Measurements from ENCODE around the gene NCAPD2.

The NCAPD2 gene, protein sequence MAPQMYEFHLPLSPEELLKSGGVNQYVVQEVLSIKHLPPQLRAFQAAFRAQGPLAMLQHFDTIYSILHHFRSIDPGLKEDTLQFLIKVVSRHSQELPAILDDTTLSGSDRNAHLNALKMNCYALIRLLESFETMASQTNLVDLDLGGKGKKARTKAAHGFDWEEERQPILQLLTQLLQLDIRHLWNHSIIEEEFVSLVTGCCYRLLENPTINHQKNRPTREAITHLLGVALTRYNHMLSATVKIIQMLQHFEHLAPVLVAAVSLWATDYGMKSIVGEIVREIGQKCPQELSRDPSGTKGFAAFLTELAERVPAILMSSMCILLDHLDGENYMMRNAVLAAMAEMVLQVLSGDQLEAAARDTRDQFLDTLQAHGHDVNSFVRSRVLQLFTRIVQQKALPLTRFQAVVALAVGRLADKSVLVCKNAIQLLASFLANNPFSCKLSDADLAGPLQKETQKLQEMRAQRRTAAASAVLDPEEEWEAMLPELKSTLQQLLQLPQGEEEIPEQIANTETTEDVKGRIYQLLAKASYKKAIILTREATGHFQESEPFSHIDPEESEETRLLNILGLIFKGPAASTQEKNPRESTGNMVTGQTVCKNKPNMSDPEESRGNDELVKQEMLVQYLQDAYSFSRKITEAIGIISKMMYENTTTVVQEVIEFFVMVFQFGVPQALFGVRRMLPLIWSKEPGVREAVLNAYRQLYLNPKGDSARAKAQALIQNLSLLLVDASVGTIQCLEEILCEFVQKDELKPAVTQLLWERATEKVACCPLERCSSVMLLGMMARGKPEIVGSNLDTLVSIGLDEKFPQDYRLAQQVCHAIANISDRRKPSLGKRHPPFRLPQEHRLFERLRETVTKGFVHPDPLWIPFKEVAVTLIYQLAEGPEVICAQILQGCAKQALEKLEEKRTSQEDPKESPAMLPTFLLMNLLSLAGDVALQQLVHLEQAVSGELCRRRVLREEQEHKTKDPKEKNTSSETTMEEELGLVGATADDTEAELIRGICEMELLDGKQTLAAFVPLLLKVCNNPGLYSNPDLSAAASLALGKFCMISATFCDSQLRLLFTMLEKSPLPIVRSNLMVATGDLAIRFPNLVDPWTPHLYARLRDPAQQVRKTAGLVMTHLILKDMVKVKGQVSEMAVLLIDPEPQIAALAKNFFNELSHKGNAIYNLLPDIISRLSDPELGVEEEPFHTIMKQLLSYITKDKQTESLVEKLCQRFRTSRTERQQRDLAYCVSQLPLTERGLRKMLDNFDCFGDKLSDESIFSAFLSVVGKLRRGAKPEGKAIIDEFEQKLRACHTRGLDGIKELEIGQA (N-terminal part only)

DNA sequence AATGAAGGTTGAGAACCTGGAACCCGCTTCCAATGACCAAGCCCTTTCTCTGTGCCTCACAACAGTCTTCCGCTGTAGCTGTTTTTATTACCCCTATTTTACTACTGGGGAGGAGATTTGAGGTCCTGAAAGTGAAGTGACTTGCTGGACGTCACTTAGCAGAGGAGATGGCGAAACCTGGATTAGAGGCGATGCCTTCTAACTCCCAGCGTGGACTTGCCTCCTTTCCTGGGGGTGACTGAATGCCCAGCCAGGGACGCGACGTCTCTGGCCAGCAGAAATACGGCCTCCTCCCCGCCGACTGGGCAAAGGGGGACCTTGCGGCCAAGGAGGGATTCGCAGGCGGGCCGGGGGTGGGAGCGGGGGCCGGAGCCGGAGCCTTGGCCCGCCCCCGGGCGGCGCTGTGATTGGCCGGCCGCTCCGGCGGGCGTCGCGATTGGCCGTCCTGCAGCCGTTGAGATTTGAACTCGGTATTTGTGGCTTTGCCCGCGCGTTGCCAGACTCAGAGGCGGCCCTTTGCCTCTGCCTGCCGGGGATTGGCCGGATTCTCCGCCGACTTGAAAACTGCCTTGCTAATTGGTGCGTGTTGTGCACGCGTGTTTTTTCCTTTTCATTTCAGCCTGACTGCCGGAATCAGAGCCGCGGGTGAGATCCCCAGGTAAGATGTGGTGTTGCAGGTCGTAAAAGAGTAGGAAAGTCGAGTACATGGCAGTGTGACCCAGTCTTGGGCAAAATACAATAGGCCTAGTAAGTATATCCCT, at the start of gene NCAPD2:
Gene NCAPD2 (plus strand): TSS at position 606 of the 761 bp plus-strand sequence. CDS start 997 bp downstream, outside the sequence.
- DNase-seq, result peak; percentile 96 to 99 (median 97)

DNA sequence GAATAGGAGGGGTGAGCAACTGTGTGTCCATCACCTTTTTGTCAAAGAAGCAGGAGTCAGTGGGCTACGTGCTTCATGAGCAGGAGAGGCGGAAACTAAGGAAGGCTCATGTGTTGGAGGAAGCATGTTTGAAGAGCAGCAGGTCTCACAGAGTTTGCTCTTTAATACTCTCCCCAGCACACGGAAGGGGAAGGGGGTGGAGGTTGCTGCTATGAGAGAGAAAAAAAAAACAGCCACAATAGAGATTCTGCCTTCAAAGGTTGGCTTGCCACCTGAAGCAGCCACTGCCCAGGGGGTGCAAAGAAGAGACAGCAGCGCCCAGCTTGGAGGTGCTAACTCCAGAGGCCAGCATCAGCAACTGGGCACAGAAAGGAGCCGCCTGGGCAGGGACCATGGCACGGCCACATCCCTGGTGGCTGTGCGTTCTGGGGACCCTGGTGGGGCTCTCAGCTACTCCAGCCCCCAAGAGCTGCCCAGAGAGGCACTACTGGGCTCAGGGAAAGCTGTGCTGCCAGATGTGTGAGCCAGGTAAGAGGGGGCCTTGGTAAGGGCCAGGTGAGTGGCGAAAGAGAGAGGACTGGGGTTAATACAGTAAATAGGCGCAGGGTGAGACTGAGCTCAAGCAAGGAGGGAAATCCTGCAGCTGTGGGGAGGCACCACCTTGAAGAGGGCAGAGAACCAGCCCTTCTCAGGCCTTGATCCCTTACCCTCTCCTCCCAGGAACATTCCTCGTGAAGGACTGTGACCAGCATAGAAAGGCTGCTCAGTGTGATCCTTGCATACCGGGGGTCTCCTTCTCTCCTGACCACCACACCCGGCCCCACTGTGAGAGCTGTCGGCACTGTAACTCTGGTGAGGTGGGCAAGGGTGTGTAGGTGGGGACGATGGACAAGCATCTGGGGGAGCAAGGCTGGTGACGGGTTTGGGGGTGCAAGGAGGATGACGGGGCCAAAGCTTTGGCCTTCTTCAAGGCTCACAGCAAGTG, 48.9 kb upstream of the NCAPD2 start, which contains the start of gene CD27:
Gene CD27 (plus strand): TSS at position 252 of the 985 bp plus-strand sequence. CDS start 141 bp downstream, at position 393.
- no peak for DNase-seq

DNA sequence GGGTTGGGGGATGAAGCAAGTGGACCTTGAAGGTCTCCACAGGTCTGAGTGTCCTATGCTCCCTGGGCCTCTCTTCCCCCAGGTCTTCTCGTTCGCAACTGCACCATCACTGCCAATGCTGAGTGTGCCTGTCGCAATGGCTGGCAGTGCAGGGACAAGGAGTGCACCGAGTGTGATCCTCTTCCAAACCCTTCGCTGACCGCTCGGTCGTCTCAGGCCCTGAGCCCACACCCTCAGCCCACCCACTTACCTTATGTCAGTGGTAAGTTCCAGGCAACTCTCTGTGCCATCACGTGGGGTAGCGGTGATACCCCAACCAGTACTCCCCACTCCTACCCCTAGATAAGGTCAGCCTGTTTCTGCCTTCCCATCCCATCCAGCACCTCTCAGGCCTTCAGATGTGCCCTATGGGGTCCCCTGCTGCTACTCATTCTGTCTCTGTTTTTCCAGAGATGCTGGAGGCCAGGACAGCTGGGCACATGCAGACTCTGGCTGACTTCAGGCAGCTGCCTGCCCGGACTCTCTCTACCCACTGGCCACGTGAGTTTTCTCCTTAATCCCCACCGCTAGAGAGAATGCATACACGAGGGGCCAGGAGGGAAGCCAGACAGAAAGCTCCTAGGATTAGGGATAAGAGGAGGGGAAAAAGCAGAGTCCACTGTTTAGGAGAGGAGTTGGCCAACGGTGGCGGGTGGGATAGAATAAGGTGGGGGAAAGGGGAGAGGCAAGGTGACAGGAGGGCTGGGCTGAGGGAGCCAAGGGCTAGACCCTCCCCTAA, 43.6 kb upstream of the NCAPD2 start:
- DNase-seq, result peak in 1 of 3 experiments; percentile 46

DNA sequence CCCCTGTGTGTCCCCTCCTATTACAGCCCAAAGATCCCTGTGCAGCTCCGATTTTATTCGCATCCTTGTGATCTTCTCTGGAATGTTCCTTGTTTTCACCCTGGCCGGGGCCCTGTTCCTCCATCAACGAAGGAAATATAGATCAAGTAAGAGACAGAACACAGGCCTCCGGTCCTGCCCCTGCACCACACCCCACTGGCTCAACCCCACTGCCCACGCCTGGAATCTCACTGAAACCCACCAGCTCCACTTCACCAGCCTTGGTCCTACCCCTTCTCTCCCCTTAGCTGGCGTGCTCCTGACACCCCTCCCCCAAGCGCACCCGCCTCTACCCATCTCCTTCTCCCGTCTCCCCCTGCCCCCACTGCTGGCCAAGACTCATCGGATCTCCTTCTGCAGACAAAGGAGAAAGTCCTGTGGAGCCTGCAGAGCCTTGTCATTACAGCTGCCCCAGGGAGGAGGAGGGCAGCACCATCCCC, 43.0 kb upstream of the NCAPD2 start:
- no peak for DNase-seq

DNA sequence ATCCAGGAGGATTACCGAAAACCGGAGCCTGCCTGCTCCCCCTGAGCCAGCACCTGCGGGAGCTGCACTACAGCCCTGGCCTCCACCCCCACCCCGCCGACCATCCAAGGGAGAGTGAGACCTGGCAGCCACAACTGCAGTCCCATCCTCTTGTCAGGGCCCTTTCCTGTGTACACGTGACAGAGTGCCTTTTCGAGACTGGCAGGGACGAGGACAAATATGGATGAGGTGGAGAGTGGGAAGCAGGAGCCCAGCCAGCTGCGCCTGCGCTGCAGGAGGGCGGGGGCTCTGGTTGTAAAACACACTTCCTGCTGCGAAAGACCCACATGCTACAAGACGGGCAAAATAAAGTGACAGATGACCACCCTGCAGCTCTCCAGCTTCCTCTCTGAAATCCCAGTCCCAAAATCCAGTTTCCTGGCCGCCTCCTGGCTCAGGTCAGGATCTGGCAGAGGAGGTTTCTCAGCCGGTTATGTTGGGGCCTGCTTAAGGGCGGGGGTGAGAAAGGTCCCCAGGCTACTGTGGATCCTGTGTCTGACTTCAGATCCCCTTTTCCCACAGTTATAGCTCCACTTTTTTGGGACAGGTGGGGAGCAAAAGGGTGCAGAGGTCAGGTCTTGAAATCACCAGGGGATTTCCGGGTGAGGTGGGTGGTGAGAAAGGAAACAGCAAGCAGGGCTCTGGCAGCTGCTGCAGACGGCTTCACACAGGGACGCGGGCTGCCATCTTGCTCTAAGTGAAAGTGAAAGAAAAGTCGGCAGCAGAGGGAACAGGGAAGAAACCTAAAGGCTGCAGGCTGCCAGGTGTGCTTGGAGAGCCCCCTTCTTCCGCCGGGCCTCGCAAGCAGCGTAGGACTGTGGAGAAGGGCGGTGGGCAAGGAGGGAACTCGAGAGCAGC, 42.3 kb upstream of the NCAPD2 start, which contains the start of gene TAPBPL:
Gene TAPBPL (plus strand): TSS at position 695 of the 897 bp plus-strand sequence. CDS start 207 bp downstream, outside the sequence.
- peak; percentile 90 to 98 (median 93) for DNase-seq

DNA sequence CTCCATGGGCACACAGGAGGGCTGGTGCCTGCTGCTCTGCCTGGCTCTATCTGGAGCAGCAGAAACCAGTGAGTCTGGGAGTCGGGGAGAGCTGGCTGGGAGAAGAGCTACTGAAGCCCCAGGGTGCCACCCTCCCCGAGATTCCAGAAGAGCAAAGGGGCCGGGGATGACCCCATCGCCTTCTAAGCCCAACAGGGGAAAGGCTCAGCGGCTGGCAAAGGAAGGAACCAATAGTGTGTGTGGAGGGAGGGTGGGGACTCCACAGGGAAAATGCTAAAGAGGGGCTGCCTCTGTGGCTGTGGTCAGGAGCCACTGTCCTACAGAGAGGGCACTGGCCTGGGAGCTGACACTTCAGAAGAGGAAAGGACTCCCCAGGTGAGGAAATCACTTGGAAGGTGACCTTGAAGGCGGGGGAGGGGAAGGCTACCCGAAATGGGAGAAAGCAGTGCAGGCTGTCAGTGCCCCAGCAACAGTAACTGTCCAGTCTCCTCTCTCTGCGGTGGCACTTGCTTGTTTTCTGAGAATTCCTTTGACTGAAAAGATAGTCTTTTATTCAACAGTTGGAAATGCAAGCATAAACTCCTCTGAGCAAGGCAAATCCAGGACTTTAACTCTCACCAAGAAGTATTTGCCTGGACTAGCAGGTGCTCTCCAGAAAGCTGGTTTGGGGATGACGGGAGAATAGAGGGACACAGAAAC, 41.5 kb upstream of the NCAPD2 start:
- DNase-seq, result peak in 2 of 3 experiments; percentile 23 to 44

DNA sequence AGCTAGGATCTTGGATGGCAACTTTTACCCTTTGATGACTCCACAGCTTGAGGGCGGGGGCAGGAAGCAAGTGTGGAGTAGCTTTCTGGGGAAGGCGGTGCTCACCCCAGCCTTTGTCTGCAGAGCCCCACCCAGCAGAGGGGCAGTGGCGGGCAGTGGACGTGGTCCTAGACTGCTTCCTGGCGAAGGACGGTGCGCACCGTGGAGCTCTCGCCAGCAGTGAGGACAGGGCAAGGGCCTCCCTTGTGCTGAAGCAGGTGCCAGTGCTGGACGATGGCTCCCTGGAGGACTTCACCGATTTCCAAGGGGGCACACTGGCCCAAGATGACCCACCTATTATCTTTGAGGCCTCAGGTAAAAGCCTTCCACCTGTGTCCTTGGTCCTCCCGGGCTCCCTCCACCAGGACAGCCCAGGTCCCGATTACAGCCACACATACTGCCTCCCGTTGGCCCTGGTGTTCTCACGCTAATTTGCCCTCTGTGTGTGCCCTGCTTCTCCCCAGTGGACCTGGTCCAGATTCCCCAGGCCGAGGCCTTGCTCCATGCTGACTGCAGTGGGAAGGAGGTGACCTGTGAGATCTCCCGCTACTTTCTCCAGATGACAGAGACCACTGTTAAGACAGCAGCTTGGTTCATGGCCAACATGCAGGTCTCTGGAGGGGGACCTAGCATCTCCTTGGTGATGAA, 40.8 kb upstream of the NCAPD2 start:
- peak in 2 of 3 experiments; percentile 15 to 58 for DNase-seq

DNA sequence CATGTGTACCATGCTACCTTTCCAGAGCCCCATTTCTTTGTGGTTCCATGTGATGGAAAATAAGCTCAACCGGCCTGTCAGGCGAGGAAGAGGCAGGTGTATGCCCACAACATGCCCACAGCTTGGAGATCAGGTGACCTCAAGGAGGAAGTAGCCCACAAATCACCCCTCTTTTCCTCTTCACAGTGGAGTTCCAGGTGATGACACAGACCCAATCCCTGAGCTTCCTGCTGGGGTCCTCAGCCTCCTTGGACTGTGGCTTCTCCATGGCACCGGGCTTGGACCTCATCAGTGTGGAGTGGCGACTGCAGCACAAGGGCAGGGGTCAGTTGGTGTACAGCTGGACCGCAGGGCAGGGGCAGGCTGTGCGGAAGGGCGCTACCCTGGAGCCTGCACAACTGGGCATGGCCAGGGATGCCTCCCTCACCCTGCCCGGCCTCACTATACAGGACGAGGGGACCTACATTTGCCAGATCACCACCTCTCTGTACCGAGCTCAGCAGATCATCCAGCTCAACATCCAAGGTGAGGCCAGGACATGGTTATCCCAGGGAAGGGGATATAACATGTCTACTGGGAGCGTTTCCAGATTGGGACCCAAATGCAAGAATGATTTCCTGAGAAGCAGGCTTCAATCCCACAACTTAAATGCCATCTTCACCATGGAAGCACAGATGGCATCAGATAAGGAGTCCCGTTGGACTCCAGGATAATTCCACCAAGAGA, 36.5 kb upstream of the NCAPD2 start:
- no peak for DNase-seq

DNA sequence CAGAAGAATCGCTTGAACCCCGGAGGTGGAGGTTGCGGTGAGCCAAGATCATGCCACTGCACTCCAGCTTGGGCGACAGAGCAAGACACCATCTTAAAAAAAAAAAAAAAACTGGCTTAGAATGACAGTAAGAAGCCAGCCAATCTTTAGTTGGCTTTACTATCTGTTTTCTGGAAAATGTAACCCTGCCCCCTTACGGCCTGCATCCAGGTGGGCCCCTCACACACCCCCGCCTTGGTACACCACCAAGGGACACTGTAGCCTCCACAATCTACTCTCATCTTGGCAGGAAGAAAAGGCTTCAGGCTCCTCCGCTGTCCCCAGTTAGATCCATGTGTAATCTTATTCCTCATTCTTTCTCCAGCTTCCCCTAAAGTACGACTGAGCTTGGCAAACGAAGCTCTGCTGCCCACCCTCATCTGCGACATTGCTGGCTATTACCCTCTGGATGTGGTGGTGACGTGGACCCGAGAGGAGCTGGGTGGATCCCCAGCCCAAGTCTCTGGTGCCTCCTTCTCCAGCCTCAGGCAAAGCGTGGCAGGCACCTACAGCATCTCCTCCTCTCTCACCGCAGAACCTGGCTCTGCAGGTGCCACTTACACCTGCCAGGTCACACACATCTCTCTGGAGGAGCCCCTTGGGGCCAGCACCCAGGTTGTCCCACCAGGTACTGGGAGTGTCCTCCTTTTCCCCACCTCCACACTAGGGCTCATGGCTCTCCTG, 35.5 kb upstream of the NCAPD2 start:
- no peak for DNase-seq

DNA sequence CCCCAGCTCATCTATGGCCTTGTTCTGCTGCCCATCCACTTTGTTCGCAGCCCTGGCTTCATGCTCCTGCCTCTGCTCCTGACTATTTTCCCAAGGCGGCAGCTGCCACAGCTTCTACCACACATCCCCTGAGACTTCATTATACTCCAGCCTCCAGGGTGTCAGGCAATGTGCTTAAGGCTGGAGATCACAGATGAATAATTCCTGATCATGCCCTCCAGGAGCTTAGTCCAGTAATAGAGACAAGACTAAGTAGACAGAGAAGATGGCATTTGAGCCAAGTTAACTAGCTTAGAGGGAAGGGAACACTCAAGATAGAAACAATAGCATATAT, 34.9 kb upstream of the NCAPD2 start:
- no peak for DNase-seq

DNA sequence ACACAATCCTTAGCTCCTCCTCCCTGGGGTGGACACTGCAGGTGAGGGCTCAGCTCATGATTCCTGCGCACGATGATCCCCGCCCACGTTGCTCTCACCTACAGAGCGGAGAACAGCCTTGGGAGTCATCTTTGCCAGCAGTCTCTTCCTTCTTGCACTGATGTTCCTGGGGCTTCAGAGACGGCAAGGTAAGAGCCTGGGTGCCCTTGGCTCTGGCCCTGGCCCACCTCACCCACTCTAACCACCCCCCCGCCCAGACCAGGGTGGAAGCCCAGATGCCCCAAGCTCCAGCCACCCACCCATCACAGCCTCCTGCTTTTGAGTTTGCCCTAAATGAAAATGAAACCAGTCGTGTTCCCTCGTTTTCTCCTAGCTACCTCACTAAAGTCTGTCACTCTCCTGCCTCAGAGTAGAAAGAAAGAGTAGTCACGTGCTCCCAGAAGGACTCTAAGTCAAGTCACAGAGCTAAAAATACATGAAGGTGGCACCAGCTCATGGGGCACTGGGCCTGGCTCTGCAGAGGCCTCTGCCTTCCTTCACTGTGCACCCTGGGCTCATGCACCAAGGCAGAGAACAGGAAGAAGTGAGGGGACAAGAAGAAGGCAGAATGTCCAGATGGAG, 33.0 kb upstream of the NCAPD2 start:
- DNase-seq, result no peak

DNA sequence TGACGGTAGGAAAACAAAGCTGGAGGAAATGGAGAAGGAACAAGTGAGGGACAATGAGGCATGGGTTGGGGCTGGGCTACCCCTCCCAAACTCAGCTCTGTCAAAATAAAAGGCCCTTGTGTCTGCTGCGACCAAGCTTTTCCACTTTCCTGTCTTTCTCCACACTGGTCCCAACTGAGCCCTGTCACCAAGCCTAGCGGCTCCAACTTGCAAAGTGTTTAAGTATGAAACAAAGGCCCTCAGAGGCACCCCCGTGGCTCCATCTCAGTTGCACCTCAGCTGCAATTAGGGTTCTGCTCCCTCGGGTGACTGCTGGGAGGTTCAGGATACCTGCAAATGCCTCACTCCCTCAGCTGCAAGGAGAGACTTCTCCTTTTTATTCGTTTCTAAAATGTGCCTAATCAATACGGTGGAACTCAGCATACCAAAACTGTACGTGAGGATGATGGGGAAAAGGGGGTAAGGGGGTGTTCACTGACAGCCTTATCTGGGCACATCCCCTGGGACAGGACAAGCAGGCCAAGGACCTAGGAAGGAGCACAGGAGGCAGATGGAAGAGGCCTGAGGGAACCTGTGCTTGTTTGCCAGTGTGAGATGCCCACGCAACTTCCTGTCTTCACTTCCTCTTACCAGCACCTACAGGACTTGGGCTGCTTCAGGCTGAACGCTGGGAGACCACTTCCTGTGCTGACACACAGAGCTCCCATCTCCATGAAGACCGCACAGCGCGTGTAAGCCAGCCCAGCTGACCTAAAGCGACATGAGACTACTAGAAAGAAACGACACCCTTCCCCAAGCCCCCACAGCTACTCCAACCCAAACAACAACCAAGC, 32.3 kb upstream of the NCAPD2 start:
- no peak for DNase-seq

DNA sequence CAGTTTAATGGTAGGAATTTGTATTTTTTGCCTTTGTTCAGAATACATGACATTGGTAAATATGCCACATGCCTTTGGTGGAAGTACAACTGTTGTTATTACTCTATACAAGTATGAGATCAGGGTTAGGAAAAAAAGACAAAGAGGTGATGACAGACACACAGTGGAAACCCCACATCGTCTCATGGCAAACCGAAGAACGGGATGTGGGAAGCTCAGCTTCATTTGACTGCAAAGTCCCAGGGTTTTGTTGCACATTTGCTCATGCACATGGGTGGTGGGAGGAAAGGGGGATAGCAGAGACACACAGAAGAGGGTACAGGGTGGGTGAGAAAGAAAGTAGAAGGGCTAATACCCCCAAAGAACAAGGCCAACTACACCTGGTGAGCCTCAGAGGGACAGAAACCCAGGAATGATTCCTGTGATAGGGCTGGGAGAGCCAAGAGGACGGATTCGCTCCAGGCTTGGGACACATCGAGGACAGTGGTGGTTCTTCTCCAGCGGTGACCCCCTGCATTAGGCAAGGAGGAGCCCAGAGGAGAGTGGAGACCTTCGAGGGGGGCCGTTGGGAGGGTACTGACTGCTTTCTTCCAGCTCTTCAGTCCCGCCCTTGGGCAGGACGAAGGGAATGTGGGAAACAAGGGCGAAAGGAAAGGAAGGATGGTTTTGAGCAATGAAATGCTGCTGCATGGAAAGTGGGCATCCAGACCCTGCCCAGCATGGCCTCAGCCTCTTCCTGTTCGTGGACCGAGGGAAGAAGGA, 31.5 kb upstream of the NCAPD2 start:
- no peak for DNase-seq

DNA sequence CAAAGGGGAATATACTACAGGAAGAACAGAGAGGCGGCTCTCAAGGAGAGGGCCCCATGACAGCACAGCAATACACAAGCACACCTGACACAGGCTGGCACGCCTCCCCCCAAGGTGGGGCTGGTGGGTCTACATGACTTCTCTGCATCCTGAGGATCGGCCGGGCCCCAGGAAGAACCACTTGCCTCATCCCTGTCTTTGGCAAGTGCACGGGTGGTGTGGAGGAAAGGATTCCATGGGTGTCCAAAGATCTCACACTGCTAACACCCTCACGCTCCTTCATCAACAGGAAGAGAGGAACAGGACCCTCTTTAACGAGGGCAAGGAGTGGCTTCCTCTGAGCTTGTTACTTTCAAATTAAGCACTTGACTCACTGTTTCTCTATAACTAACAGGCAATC, 30.7 kb upstream of the NCAPD2 start:
- DNase-seq, result no peak
